NCI-H1092 treated with DMSO at 0.1 percent for 48 hours (cell line): Measurements from ENCODE around the gene S100A1.
A peak's percentile ranks its signal among the peaks of the same experiment; 100 is the strongest.

Source experiments
- DNase-seq: peaks from one replicate; lab custom pipeline; 2025; lab: John Stamatoyannopoulos, UW

The S100A1 gene

GRCh38 chr1:153610811-153611301 is 17.4 kb upstream of the S100A1 start:
- DNase-seq = no peak

DNA sequence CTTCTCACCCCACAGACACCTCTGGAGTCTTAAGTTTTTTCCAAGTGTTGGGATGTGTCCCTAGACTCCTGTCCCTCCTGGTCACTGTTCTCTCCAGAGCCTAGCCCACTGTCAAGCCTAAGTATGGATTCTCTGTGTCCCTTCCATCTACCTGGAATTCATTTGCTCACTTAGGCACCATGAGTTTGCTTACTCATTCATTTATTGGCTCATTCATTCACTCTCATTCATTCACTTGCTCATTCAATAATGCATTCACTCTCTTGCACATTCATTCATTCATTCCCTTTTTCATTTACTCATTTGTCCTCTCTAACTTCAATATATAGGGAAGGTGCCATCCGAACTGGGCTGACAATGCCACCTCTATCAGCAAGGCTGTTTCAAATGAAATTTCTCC is 16.9 kb upstream of the S100A1 start:
- no peak for DNase-seq

- DNase-seq = no peak
Observed at GRCh38 chr1:153612111-153612754, 16.0 kb upstream of the S100A1 start.

DNA sequence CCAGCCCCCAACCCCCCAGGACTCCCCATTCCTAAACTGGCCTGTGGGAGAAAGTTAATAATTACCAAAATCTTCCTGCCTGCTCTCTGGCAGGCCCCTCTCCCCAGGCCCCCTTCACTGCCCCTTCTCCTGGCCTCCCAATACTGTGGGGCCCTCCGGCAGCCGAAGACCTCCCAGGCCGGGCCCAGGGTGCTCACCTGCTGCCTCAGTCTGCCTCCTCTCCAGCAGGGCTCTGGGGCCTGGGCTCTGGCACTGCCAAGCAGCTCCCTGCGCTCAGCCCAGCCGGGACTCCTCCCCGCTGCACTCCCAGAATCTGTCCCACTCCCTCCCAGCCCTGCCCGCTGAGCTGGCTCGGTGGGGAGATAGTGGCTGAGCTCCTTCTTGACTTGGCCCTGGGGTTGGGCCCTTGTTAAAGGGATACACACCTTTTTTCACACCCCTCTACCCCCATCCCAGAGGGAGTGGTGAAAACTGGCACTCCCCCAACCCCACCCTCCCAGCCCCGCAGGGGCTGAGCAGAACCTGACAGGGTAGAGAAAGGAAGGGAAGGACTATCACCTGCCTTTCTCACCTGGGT is 15.4 kb upstream of the S100A1 start, which contains the start of gene S100A16:
TSS of gene S100A16 (minus strand) at position 383 of the 577 bp plus-strand sequence. CDS start 4,986 bp downstream, outside the sequence.
- no peak for DNase-seq

DNA sequence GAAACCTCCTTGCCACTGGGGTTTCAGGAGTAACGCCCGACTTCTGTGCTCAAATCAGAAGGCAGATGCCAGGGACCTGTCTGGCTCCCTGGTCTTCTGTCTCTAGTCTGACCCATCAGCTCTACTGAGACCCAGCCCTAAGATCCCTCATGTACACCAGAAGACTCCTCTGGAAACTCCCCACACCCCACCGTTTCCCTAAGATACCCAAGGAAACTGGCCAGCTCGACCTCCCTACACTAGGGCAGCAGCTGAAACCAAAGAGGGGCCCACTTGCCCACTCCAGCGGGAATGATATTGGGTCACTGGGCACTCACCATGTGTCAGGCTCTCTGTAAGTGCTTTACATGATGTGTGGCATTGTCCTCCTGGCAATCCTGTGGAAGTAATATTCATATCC is 14.8 kb upstream of the S100A1 start:
- no peak for DNase-seq

GRCh38 chr1:153614189-153614900 is 13.9 kb upstream of the S100A1 start:
- DNase-seq = no peak

- no peak for DNase-seq
Observed at GRCh38 chr1:153614906-153615305, 13.3 kb upstream of the S100A1 start.

- no peak for DNase-seq
Observed at GRCh38 chr1:153615406-153615805, 12.8 kb upstream of the S100A1 start.

DNA sequence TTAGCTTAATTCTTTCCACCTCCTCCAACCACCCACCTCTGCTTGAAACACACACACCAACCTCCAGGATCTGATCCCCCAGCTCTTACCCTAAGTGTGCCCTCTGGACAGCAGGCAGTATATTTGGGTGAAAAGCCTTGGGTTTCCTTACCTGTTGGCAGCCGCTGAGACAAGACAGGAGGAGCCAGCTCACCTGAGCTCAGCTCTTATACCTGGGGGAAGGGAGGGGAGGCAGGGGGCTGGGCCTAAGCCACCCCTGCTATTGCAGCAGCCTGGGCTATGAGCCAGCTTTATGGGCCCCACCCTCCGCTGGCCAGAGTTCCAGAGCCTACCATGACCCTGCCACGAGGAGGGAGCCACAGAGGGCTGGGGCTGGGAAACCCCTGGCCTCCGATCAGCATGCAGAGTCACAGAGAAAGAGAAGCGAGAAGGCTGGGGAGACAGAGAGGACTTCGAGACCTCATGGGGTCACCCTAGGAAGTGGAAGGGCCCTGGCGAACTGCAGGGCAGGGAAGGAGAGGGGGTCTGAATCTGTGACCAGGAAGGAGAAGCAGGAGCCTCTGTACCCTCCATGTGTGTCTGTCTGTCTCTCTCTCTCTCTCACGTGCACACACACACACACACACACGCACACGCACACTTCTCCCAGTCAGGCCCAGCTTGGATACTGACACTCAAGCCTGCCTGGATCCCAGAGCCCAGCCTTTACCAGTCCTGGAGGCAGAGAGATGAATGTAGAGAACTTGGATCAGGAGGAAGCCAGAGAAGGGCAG is 11.9 kb upstream of the S100A1 start, which contains the start of gene S100A14:
TSS of gene S100A14 (minus strand) at position 182 of the 773 bp plus-strand sequence. CDS start 467 bp downstream, outside the sequence.
- no peak for DNase-seq

DNA sequence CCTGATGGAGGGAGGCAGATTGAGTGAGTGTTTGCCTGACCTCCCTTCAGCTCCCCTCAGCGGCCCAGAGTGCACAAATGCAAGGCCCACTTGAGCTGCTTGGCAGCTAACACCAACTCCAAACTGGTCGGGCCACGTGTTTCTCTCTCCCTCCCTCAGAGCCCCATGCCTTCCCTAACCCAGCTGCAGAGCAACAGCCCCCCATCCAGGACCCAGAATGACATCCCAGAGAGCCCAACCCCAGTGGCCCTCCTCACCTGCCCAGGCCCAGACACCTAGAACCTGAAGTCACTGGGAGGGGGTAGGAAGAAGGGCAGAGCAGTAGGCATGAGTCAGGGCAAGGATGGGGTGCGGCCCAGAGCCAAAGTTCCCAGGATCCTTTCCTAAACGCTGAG is 11.3 kb upstream of the S100A1 start:
- DNase-seq = no peak

- DNase-seq = no peak
Observed at GRCh38 chr1:153617663-153618062, 10.6 kb upstream of the S100A1 start.

DNA sequence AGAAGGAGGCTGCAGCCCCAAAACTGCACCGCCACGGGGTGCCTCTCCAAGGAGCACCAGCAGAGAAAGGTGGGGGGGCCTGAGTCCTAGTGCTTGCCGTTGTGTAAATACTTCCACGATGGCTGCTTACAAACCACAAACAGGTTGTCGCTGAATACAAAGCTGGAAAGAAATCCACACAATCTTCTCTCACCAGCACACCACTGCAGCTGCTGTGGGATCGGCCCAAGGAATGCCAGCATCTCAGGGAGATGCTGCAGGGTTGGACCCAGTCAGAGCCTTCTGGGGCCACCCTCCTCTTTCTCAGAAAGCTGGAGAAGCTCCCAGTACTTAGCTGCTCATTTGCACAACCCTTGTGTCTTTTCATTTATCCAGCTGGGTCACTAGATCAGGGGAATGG is 9.1 kb upstream of the S100A1 start:
- DNase-seq = no peak

- DNase-seq = no peak
Observed at GRCh38 chr1:153623101-153623500, 5.1 kb upstream of the S100A1 start.

GRCh38 chr1:153624965-153625611 is 3.1 kb upstream of the S100A1 start:
- no peak for DNase-seq

DNA sequence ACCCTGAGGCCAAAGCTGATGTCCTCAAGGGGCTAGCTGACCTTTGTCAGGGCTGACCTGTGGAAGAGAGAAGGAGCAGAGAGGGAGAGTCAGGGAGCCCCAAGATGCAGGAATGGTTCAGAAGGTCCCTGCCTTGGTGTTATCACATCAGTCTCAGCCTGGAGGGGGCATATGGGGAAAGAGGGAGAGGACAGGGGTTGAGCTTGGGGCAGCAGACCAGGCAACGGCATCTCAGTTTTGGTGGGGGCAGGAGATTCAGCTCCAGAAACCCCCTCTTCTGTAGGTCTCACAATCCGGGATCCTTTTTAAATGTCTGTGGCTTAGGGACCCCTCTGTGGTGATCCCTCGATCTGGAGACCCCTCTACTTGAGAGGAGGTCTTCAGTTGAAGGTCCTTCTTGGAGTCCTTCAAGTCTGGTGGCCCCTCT is 1.7 kb upstream of the S100A1 start:
- DNase-seq = no peak

DNA sequence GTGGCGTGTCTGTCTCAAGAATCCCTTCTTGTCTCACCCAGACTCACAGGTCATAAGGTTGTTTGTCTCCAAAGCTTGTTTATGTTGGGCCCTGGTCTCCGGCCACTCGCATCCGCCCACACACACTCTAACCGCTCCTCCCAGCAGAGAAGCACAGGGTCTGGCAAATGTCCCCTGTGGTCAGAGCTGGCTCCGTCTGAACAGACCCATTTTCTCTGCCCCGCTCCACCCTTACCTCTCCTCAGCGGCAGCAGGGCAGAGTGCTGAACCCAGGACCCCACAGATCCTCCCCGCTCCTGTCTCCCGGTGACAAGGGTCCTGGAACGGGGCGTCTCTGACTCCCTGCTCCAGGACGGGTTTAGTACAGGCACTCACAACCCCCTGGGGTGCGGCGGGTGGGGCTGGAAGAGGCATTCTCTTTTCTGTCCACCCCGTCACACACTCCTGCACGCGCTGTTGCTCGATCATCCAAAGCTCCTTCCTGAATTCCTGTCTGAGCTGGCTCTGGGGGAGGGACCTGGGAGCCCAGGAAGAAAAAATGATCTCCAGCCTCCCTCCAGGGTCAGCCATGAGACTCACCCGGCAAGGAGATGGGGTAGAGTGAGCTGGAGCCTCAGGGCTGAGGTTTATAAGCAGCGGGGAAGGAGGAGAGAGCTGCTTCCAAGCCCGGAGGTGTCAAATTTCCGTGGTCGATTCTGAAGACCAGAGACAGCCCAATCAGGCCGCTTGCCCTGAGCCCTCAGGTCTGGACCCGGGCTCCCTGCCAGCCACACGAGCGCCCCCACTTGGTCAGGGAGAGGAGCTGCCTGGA is 1.1 kb upstream of the S100A1 start, which contains the start of gene S100A13:
TSS of gene S100A13 (minus strand) at position 602 of the 811 bp plus-strand sequence. CDS start 1,033 bp downstream, outside the sequence.
- DNase-seq = peak; percentile 86

DNA sequence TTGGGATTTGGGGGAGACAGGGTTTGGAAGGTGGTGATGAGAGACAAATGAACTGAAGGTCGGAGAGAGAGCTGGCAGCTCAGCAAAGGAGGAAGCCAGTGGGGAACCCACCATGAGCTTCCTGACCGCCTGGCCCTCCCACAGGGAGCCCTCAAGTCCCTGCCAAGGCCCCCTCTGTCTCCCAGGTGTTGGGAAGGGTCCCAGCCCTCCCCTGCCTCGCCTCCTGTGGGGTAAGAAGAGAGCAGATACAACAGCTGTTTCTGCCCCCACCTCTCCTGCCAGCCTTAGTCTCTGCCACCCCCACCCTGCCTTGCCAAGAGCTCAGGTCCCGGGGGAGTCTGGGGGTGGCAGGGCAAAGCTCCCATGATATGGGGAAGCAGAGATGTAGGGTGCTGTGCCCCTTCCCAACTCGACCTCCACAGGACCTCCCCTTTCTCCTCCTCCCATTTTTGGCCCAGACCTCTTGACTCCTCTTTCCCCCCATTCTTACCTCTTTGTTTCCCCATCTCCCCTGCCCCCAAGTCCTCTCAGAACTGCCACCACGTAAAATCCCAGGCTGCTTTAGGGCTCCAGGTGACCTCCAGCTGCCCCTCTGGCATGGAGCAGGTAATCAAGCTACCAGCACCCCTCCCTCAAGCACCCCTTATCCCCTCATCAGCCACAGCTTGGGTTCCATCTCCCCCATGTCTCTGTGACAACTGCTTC is 556 bp downstream of the S100A1 start:
- no peak for DNase-seq

DNA sequence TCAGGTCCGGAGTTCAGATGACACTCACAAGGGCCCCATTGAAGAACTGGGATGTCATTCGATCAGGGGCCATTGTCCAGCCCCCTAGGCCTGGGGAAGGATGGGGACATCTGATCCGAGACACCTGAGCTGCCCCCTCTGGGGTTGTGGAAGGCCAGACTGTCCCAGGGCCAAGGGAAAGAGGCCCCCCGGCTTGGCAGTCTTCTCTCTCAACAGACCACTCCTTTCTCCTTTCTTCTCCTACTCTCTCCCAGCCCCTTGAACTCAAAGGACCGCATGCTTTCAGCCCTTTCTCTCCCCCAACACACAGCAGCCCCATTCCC is 1.1 kb downstream of the S100A1 start:
- DNase-seq = no peak

DNA sequence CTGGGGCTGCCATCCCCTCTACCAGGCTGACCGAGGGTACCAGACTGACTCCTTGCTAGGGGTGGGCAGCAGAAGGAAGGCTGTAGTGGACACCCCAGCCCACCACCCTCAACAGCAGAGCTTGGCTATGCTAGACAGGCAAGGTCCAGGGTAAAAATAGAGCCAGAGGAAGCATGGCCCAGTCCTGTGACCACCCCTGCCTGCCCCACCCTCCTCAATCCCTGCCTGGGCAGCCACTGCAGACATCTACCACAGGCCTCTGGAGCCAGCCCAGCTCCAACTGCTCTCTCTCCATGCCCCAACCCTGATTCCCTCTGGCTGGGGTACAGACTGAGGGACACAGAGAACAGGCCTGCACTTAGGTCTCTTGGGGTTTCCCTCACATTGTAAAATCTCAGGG is 1.7 kb downstream of the S100A1 start:
- no peak for DNase-seq

DNA sequence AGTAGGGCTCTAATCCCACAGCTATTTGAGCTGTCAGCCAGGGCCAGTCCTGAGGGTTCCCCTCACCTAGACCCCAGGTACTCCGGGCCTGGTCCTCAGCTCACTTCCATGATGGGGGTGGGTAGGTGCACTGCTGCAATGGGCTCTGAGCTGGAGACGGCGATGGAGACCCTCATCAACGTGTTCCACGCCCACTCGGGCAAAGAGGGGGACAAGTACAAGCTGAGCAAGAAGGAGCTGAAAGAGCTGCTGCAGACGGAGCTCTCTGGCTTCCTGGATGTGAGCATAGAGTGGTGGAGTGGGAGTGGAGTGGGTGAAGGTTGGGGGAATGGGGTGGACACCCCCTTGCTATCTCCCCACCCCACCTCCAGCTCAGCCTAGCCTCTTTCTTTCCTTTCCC is 2.1 kb downstream of the S100A1 start:
- DNase-seq = no peak
